Keratinocyte (primary cell): Measurements from ENCODE around the gene PIP4K2A.
"Not testable (repeated sequence)": the region's sequence is repeated elsewhere in the genome, so short reads cannot be mapped to it uniquely, and the experiment has no call there.

Experiments
- EZH2 ChIP-seq: IDR thresholded peaks from one replicate; pipeline ENCODE4 v1.6.1; 2012; ENCODE audit warnings: inconsistent platforms, mild to moderate bottlenecking, low read length, moderate library complexity
- TF ChIP-seq, protein P1 (sequence below), 3 experiments: IDR thresholded peaks in 1 of 3; conservative IDR thresholded peaks in 1 of 3; optimal IDR thresholded peaks in 1 of 3; 2 replicates in 2 of 3; 3 replicates in 1 of 3; pipeline versions ENCODE3 to v1.5.1; 2011; ENCODE audit warnings: low read length in 3 of 3, mild to moderate bottlenecking in 3 of 3, moderate library complexity in 2 of 3, control low read depth in 1 of 3, inconsistent platforms in 1 of 3; ENCODE audit not compliant: insufficient read depth in 2 of 3; ENCODE audit errors: extremely low read depth in 1 of 3

DNA sequence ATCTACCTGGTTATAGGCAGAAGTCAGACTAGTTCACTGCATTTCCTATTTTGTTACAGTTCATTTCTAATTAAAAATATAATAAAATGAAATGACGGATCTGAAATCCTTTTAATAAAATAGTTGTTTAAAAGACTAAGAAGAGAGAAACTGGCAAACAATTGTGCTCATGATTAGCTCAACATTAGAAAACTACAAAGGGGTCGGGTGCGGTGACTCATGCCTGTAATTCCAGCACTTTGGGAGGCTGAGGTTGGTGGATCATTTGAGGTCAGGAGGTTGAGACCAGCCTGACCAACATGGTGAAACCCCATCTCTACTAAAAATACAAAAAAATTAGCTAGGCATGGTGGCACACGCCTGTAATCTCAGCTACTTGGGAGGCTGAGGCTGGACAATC is 27.3 kb upstream of the PIP4K2A start:
- TF ChIP-seq, protein P1, sequence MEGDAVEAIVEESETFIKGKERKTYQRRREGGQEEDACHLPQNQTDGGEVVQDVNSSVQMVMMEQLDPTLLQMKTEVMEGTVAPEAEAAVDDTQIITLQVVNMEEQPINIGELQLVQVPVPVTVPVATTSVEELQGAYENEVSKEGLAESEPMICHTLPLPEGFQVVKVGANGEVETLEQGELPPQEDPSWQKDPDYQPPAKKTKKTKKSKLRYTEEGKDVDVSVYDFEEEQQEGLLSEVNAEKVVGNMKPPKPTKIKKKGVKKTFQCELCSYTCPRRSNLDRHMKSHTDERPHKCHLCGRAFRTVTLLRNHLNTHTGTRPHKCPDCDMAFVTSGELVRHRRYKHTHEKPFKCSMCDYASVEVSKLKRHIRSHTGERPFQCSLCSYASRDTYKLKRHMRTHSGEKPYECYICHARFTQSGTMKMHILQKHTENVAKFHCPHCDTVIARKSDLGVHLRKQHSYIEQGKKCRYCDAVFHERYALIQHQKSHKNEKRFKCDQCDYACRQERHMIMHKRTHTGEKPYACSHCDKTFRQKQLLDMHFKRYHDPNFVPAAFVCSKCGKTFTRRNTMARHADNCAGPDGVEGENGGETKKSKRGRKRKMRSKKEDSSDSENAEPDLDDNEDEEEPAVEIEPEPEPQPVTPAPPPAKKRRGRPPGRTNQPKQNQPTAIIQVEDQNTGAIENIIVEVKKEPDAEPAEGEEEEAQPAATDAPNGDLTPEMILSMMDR (optimal IDR thresholded peaks at IDR 0.05 in 1 of 3, IDR thresholded peaks at IDR 0.05 in 1 of 3, conservative IDR thresholded peaks at IDR 0.05 in 1 of 3; ENCODE audit: extremely low read depth in 1 of 3, insufficient read depth in 2 of 3, low read length in 3 of 3), result not testable (repeated sequence)
- not testable (repeated sequence) for TF ChIP-seq EZH2
